K562 (cell line): ENCODE data around the gene PBRM1. TPM values are rescaled to one million over a fixed set of nuclear protein-coding genes. Genes with fewer than 3 reads are reported as not detected.

ENCODE experiments used
- CBX3 ChIP-seq, 2 experiments: IDR thresholded peaks; 1 replicate in 1 of 2; 2 replicates in 1 of 2; pipeline ENCODE4 v1.6.1; 2012; ENCODE audit warnings: inconsistent platforms in 2 of 2, low read length in 2 of 2, borderline replicate concordance in 1 of 2, control low read depth in 1 of 2
- CREB3 ChIP-seq: fragments of 450-650 bp; conservative IDR thresholded peaks from 2 replicates; pipeline ENCODE4 v1.6.1; 2016; ENCODE audit warnings: missing genetic modification characterization, low read depth, mild to moderate bottlenecking, missing compliant biosample characterization, moderate library complexity
- FOXA1 ChIP-seq: fragments of 450-650 bp; IDR thresholded peaks from 2 replicates; pipeline ENCODE4 v1.6.1; 2016; ENCODE audit warnings: mild to moderate bottlenecking, borderline replicate concordance
- HNRNPLL ChIP-seq: fragments of 200-400 bp; formaldehyde crosslinking; IDR thresholded peaks from 2 replicates; pipeline ENCODE4 v1.6.1; 2017; ENCODE audit warnings: low read length, low read depth, mild to moderate bottlenecking; ENCODE audit not compliant: poor library complexity, severe bottlenecking
- REST ChIP-seq, 2 experiments: fragments of 450-650 bp; formaldehyde crosslinking in 1 of 2; IDR thresholded peaks; 2 replicates each; pipeline versions ENCODE4 v1.4.0 to v1.6.1; 2014 to 2020; ENCODE audit warnings: mild to moderate bottlenecking in 2 of 2, borderline replicate concordance in 1 of 2, low read depth in 1 of 2
- ZBTB40 ChIP-seq, 2 experiments: fragments of 450-650 bp in 1 of 2; sonication (generic) in 1 of 2; formaldehyde crosslinking in 1 of 2; IDR thresholded peaks; 2 replicates each; pipeline versions ENCODE4 v1.7.1 to v1.9.0; 2016 to 2022; ENCODE audit warnings: inconsistent platforms in 1 of 2, mild to moderate bottlenecking in 1 of 2, missing genetic modification reagents in 1 of 2
- polyA plus RNA-seq, 8 experiments: library from polyadenylated mRNA; depleted of rRNA in 4 of 8; stranded (reverse) in 5 of 8; unstranded in 3 of 8; fragments of >200 nt; fragmentation: Nextera tagmentation in 2 of 8; fragmentation: Illumina TruSeq in 1 of 8; extraction: Ambion mirVana in 2 of 8; extraction: Trizol in 1 of 8; gene quantifications; 2 replicates each; pipeline versions ENCODE4 v1.2.1 to v1.2.3, GENCODE V29; 2011 to 2014; ENCODE audit warnings: inconsistent platforms in 1 of 8, missing spikeins in 1 of 8
- total RNA-seq, 7 experiments: library from RNA; depleted of rRNA in 6 of 7; stranded (reverse); fragments of >200 nt in 6 of 7; fragmentation: Illumina TruSeq in 2 of 7; extraction: Trizol in 2 of 7; gene quantifications; 2 replicates each; pipeline versions ENCODE4 v1.2.1 to v1.2.3, GENCODE V29; 2011 to 2021; ENCODE audit warnings: low replicate concordance in 1 of 7

Gene PBRM1
- total and polyA plus RNA-seq, 9 of the 15 experiments (the other 6 are each of a cell fraction or from before 2014, with no cell fraction given): 3.9 to 31.8 (median 19.0) TPM

- TF ChIP-seq ZBTB40 (IDR thresholded peaks at IDR 0.05) (no peak), ZBTB40 (CRISPR knock-in tag; IDR thresholded peaks at IDR 0.05) (no peak), REST (IDR thresholded peaks at IDR 0.05; ENCODE audit: borderline replicate concordance) (peak; percentile 37; the same call in 1 of the 2 replicates), REST (CRISPR knock-in tag; IDR thresholded peaks at IDR 0.05; ENCODE audit: low read depth) (no peak), HNRNPLL (no peak), CREB3 (tag) (no peak), CBX3 (IDR thresholded peaks at IDR 0.05; ENCODE audit: borderline replicate concordance in 1 of 2, low read length in 2 of 2) (no peak), FOXA1 (no peak)
Observed at GRCh38 chr3:52682016-52682415, 3.7 kb downstream of the PBRM1 start (continued).
